Measurements from ENCODE around the gene TEX38.
A peak's percentile ranks its signal among the peaks of the same experiment; 100 is the strongest.

TEX38 gene

DNA sequence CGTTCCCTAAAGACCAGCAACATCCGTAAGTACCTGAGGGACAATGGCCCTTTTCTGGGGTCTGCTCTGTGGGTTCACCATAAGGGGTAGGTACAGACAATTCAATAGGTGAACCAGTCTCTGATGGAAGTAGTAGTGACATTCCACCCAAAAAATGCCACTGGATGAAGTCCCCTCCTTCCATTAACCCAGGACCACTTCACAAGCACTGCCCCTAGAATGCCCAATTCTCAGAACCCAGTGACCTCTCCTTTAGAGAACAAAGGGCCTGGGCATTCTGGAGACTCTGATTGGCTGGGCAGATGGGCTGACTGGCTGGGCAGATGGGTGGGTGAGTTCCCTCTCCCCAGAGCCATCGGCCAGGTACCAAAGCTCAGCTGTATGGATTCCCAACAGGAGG lies at the start of gene TEX38:
TSS of gene TEX38 (plus strand) at position 301 of the 400 bp plus-strand sequence. CDS start at position 382, 81 bp downstream.
- Histone ChIP-seq H3K4me1 (ENCODE audit: low read length) (peaks cover 9% of the 10 kb centered on the region), H3K36me3 (replicated peaks; ENCODE audit: low read depth, low read length) (no peaks in the 10 kb centered on the region), H3K9ac (ENCODE audit: low read length) (no peak within 1 kb of the TSS), H3K27ac (ENCODE audit: low read length) (no peak within 1 kb of the TSS), H2AFZ (ENCODE audit: low read depth, low read length) (no peak within 1 kb of the TSS), H3K4me3 (ENCODE audit: low read length) (no peak within 1 kb of the TSS), H3K79me2 (ENCODE audit: low read length) (peaks cover 11% of the 10 kb centered on the region), H4K20me1 (ENCODE audit: insufficient read depth, low read length) (no peaks in the 10 kb centered on the region), H3K9me3 (ENCODE audit: insufficient read depth, low read length) (no peaks in the 10 kb centered on the region), H3K27me3 (ENCODE audit: low read depth, low read length) (no peaks in the 10 kb centered on the region), H3K4me2 (ENCODE audit: low read length) (no peak within 1 kb of the TSS)
- TF ChIP-seq, protein P1, sequence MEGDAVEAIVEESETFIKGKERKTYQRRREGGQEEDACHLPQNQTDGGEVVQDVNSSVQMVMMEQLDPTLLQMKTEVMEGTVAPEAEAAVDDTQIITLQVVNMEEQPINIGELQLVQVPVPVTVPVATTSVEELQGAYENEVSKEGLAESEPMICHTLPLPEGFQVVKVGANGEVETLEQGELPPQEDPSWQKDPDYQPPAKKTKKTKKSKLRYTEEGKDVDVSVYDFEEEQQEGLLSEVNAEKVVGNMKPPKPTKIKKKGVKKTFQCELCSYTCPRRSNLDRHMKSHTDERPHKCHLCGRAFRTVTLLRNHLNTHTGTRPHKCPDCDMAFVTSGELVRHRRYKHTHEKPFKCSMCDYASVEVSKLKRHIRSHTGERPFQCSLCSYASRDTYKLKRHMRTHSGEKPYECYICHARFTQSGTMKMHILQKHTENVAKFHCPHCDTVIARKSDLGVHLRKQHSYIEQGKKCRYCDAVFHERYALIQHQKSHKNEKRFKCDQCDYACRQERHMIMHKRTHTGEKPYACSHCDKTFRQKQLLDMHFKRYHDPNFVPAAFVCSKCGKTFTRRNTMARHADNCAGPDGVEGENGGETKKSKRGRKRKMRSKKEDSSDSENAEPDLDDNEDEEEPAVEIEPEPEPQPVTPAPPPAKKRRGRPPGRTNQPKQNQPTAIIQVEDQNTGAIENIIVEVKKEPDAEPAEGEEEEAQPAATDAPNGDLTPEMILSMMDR (IDR thresholded peaks at IDR 0.05; ENCODE audit: low read depth, low read length): no peak
- no peak for TF ChIP-seq EZH2phosphoT487 (IDR thresholded peaks at IDR 0.05; ENCODE audit: low read depth)

DNA sequence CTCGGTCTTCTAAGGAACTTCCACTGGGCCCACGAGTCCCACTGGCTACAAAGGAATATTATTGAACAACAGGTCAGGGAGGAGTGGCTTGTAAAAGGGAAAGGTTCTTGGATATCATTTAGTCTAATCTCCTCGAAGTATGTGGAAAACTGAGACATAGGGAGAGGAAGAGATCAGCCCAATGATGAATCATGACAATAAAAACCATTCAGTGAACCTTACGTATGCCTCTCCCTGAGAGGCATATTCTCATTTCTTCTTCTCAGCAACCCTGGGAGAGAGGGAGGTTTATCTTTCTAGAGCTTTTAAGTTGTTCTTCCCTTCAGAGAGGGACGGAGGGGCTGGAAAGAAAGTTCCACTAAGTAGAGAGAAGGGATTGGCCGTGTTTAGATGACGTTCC lies 49.7 kb upstream of the TEX38 start:
- no peaks in the 10 kb centered on the region for H3K27me3 ChIP-seq (ENCODE audit: low read depth, low read length)
- H3K36me3 ChIP-seq (replicated peaks; ENCODE audit: low read depth, low read length): no peaks in the 10 kb centered on the region
- H3K9me3 ChIP-seq (ENCODE audit: insufficient read depth, low read length): no peaks in the 10 kb centered on the region
- H4K20me1 ChIP-seq (ENCODE audit: insufficient read depth, low read length): no peaks in the 10 kb centered on the region
- H3K27ac ChIP-seq (ENCODE audit: low read length): no peak overlapping the region
- H3K79me2 ChIP-seq (ENCODE audit: low read length): no peaks in the 10 kb centered on the region
- no peak overlapping the region for H3K4me2 ChIP-seq (ENCODE audit: low read length)
- peaks cover 2% of the 10 kb centered on the region; the same call in 1 of the 2 replicates for H3K4me1 ChIP-seq (ENCODE audit: low read length)
- H2AFZ ChIP-seq (ENCODE audit: low read depth, low read length): no peak overlapping the region
- H3K9ac ChIP-seq (ENCODE audit: low read length): no peak overlapping the region
- H3K4me3 ChIP-seq (ENCODE audit: low read length): no peak overlapping the region
- TF ChIP-seq, protein P1 (IDR thresholded peaks at IDR 0.05; ENCODE audit: low read depth, low read length): no peak
- no peak for TF ChIP-seq EZH2phosphoT487 (IDR thresholded peaks at IDR 0.05; ENCODE audit: low read depth)

DNA sequence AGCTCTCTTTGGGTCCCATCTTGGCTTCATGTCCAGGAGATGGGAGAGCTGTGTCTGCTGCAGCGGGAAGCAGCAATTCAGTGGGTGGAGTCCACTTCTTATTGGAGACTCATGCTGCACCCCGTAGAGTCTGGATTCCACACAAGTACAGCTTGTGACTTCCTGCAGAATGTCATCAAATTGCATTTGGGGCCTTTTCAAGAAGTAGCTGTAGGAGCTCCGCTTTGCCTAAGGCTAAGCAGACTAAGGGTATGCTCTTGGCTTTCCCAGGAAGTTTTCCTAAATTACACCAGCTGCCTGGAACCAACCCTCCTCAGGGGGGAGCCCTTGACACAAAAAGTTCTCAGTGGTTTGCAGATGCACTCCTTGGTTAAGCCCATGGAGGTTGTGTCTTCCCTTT lies 49.3 kb upstream of the TEX38 start:
- H3K36me3 ChIP-seq (replicated peaks; ENCODE audit: low read depth, low read length): no peaks in the 10 kb centered on the region
- no peak overlapping the region for H3K27ac ChIP-seq (ENCODE audit: low read length)
- no peak overlapping the region for H3K9ac ChIP-seq (ENCODE audit: low read length)
- TF ChIP-seq EZH2phosphoT487 (IDR thresholded peaks at IDR 0.05; ENCODE audit: low read depth): no peak
- TF ChIP-seq, protein P1 (IDR thresholded peaks at IDR 0.05; ENCODE audit: low read depth, low read length): peak; percentile 35
- H3K9me3 ChIP-seq (ENCODE audit: insufficient read depth, low read length): no peaks in the 10 kb centered on the region
- no peaks in the 10 kb centered on the region for H3K4me1 ChIP-seq (ENCODE audit: low read length)
- H2AFZ ChIP-seq (ENCODE audit: low read depth, low read length): no peak overlapping the region
- no peaks in the 10 kb centered on the region for H3K79me2 ChIP-seq (ENCODE audit: low read length)
- no peak overlapping the region for H3K4me3 ChIP-seq (ENCODE audit: low read length)
- H3K27me3 ChIP-seq (ENCODE audit: low read depth, low read length): no peaks in the 10 kb centered on the region
- H3K4me2 ChIP-seq (ENCODE audit: low read length): no peak overlapping the region
- H4K20me1 ChIP-seq (ENCODE audit: insufficient read depth, low read length): no peaks in the 10 kb centered on the region

DNA sequence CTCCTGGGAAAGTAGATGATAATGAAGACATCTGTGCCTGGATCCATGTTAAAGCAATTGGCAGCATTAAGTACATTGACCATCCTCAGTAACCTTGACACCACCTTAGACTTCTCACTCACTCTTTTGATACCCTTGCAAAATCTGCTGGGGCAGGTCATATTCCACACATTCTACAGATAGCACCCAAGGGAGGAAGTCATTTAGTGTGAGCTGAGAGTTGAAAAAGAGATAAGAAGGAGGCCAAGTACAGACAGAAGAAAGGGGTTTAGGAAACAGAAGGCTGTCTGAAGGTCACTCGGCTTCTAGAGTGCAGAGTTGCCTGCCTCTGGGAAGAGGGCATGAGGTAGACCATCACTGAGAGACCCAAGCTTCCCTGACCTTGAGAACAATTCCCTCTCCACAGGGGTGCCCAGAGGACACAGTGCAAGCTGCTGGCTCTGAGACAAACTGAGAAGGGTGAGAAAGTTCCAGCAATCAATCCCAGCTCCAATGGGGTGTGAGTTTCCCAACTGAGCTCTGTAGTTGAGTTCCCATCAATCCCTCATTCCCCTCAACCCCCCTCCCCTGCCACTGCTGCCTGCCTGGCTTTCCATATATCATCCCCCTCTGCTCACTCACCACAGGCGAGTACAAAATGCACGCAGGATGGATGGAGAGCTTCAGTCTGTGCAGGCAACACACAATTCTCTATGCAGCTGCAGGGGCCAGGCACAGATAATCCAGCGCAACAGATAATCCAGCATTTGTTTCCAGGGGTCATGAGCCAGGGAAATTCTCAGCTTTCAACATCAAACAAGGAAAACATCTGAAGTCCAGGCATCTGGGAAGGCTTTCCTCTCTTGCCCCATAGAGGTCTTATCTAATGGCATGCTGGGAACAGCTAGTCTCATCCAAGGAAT lies 47.7 kb upstream of the TEX38 start:
- TF ChIP-seq, protein P1 (IDR thresholded peaks at IDR 0.05; ENCODE audit: low read depth, low read length): no peak
- TF ChIP-seq EZH2phosphoT487 (IDR thresholded peaks at IDR 0.05; ENCODE audit: low read depth): no peak
- H3K4me2 ChIP-seq (ENCODE audit: low read length): no peak overlapping the region
- no peak overlapping the region for H3K4me3 ChIP-seq (ENCODE audit: low read length)
- no peak overlapping the region for H2AFZ ChIP-seq (ENCODE audit: low read depth, low read length)
- no peaks in the 10 kb centered on the region for H3K36me3 ChIP-seq (replicated peaks; ENCODE audit: low read depth, low read length)
- no peak overlapping the region for H3K9ac ChIP-seq (ENCODE audit: low read length)
- no peaks in the 10 kb centered on the region for H3K79me2 ChIP-seq (ENCODE audit: low read length)
- no peaks in the 10 kb centered on the region for H3K4me1 ChIP-seq (ENCODE audit: low read length)
- no peak overlapping the region for H3K27ac ChIP-seq (ENCODE audit: low read length)
- no peaks in the 10 kb centered on the region for H3K27me3 ChIP-seq (ENCODE audit: low read depth, low read length)
- no peaks in the 10 kb centered on the region for H3K9me3 ChIP-seq (ENCODE audit: insufficient read depth, low read length)
- no peaks in the 10 kb centered on the region for H4K20me1 ChIP-seq (ENCODE audit: insufficient read depth, low read length)
